HG03575 (cell line): ENCODE measurements around the gene FOXK1.

Experiments
- ATAC-seq: cut with Tn5 transposase; IDR thresholded peaks from one replicate; pipeline ENCODE4 v1.9.1; 2021; ENCODE audit not compliant: unreplicated experiment, insufficient number of reproducible peaks, low FRiP score; ENCODE audit errors: extremely low read depth

The FOXK1 gene

GRCh38 chr7:4753598-4754432, 71.7 kb downstream of the FOXK1 start:
- no peak for ATAC-seq

GRCh38 chr7:4754433-4755010, 72.4 kb downstream of the FOXK1 start:
- ATAC-seq, result no peak

GRCh38 chr7:4755045-4755444, 73.0 kb downstream of the FOXK1 start:
- no peak for ATAC-seq

GRCh38 chr7:4758111-4758510, 76.0 kb downstream of the FOXK1 start:
- ATAC-seq, result no peak

DNA sequence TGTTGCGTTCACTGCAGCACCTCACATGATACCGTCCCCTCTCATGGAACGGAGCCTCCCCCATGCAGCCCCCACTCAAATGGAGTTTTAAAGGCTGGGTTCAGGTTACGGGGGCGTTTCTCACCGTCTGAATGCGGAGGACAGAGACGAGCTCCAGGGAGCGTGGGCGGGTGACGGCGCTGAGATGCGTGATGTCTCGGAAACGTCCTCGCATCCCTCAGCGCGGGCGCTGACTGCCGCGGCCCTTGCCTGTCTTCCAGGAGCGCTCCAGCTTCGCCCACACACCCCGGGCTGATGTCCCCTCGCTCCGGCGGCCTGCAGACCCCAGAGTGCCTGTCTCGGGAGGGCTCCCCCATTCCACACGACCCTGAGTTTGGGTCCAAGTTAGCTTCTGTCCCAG, 76.7 kb downstream of the FOXK1 start:
- no peak for ATAC-seq

DNA sequence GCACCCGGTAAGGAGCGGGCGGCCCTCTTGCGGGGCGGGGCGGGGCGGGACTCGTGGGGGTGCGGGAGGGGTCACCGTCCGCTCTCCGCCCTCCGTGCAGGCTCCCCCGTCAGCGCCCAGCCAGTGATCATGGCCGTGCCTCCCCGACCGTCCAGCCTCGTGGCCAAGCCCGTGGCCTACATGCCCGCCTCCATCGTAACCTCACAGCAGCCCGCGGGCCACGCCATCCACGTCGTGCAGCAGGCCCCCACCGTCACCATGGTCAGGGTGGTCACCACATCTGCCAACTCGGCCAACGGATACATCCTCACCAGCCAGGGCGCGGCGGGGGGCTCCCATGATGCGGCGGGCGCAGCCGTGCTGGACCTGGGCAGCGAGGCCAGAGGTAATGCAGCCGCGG, 77.1 kb downstream of the FOXK1 start:
- no peak for ATAC-seq

DNA sequence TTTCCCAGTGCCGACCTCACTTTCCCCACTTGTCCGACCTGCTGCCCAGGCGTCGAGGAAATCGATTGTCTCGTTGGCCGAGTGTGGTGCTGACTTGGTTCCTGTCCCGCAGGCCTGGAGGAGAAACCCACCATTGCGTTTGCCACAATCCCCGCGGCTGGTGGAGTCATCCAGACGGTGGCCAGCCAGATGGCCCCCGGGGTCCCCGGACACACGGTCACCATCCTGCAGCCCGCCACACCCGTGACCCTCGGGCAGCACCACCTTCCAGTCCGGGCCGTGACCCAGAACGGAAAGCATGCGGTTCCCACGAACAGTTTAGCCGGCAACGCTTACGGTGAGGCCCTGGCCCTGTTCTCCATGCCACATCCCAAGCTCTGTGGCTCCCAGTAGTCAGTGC, 78.9 kb downstream of the FOXK1 start:
- no peak for ATAC-seq

- ATAC-seq, result no peak
These were observed 80.3 kb downstream of the FOXK1 start for GRCh38 chr7:4762121-4763055.

- no peak for ATAC-seq
These were observed 81.1 kb downstream of the FOXK1 start for GRCh38 chr7:4763091-4763793.

GRCh38 chr7:4763794-4764185, 81.7 kb downstream of the FOXK1 start:
- ATAC-seq, result no peak

DNA sequence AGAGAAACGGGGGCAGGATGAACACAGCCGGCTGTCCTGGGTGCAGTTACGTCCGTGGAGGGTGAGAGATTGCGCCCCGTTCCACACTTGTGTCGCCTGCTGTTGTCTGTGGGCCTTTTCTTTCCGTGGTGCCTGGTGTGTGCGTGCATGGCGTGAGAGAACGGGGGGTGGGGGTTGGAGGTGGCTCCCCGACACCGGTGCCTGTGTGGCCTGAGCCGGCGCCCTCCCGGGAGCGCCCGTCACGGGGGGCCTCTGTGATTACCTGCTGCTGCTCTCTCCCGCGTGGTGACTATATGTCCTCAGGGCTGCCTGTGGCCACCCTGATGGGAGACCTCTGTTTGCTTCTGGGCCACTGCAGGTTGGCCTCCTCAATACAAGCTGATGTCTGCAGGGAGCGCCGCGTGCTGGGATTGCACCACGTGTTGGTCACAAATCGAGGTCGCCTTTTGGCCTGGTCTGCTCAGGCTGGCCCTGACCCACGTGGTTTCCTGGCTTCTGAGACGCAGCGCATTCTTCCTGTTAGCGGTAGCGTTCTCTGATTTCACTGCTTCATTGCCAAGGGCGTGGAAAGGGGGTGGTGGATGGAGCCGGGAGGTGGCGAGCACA, 82.4 kb downstream of the FOXK1 start:
- ATAC-seq, result no peak

DNA sequence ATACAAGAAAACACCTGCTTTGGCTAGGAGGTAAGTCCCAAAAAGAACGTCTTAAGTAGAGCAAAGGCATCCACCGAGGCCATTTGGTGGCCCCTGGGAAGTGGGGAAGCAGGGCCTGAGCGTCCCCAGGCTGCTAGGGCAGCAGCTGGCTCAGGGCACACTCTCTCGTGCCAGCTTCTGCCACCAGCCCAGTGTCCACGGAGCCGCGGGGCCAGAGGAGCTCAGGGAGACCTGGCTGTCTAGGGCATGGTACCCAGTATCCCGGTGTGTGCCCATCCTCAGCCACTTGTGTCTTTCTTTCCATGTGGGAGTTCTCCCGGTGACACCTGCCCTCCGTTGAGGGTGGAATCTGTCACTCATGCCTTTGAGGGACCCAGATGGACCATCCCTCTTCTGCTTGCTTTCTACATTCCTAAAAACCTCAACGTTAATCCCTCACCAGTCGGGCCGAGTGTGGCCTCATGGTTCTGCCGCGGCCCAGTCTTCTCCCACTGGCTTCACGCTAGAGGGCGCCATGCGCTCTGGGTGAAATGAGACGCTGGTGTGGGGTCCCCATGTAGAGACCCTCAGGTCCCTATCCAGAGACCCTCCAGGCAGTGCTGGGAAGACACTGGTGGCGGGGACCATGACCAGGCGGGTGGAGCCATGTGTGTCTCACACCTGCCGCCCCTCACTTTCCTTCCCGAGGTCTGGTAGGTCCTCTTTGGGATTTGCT, 83.8 kb downstream of the FOXK1 start:
- no peak for ATAC-seq

GRCh38 chr7:4766666-4767519, 84.8 kb downstream of the FOXK1 start:
- ATAC-seq, result no peak

DNA sequence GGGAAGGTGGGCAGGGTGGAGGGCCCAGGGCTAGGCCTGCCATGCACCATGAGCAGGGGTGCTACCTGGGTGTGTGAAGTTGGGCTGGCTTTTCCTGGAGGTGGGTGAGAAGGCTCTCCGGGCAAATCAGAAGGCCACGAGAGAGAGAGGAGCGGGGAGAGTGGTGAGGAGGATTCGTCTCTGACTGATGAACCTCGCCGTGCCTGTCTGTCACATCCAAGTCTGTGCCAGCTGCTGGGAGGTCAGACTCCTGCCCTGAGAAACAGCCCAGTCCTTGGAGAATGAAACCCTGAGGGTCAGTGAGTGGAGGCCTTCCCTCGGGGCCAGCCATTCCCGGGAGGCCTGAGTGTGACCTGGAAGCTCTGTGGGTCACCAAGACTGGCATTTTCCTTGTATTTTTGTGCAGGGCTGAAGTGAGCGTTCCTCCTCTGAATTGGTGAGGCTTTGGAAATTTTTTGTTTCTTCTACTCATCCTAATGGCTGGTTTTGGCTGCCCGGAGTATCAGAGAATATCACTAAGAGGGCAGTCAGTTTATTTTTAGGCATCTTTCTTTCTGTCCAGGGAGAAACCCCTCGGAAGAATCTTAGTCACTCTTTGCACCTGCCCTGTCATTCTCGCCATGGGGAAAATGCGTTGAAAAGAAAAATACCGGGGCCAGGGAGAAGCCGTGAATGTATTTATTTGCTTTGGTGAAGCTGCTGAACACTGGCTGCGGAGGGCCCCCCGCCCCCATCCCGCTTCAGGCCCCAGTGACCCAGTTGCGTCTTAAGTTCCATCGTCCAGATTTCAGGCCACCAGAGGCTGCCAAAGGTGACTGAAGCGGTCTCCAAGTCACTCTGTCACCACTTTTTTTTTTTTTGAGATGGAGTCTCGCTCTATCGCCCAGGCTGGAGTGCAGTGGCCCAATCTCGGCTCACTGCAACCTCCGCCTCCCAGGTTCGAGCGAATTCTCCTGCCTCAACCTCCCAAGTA, 86.8 kb downstream of the FOXK1 start:
- no peak for ATAC-seq

- no peak for ATAC-seq
These were observed 87.7 kb downstream of the FOXK1 start for GRCh38 chr7:4769761-4770160.

DNA sequence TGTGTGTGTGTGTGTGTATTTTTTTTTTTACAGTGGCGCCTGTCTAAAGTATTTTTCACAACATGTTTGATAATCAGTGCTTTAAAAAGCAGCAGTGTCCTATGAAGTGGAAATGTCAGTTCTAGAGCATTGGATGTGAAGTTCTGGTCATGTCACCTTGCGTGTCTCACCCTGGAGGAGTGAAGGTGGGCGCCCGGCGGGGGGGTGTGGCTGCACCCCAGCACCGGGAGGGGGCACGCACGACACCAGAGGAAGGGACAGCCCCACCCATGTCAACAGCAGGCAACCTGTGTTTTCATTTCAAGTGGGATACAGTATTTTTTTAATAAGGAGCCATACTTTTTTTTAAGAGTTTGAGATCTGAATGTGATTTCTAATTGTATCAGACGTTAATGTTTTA, 88.8 kb downstream of the FOXK1 start:
- no peak for ATAC-seq
